SK-N-SH (cell line): ENCODE results near the gene PLS3. TPM values are rescaled to one million over a fixed set of nuclear protein-coding genes. Genes with fewer than 3 reads are reported as not detected.

Experiments
- CTCF ChIA-PET: fragments of 300-600, 350-600 bp; formaldehyde crosslinking; extraction: SDS; loops from one replicate; lab custom pipeline; 2021; lab: Yijun Ruan, JAX
- POLR2A ChIA-PET: fragments of 350-600 bp; sonication (Branson Sonifier 250); formaldehyde crosslinking; extraction: SDS; loops from one replicate; lab custom pipeline; 2020; ENCODE audit warnings: antibody characterized with exemption, inconsistent platforms; lab: Yijun Ruan, JAX
- DNase-seq: peaks from one replicate; pipeline ENCODE4 v3.0.0; 2012
- H2AFZ ChIP-seq: fragments of 200-600 bp; sonication (generic); 2 replicates; pipeline ENCODE4 v1.8.1; 2016; ENCODE audit warnings: antibody characterized with exemption, mild to moderate bottlenecking, low read depth
- H3F3A ChIP-seq: fragments of 200-600 bp; sonication (generic); replicated peaks from 2 replicates; pipeline ENCODE3; 2016; ENCODE audit warnings: antibody characterized with exemption, mild to moderate bottlenecking; ENCODE audit not compliant: insufficient read depth
- H3K27ac ChIP-seq, 2 experiments: fragments of 200-500 bp in 1 of 2; fragments of 200-600 bp in 1 of 2; sonication (Bioruptor generic) in 1 of 2; sonication (generic), shearing (Covaris generic) in 1 of 2; 2 replicates each; pipeline versions ENCODE4 v1.5.1 to v1.6.1; 2014 to 2016; ENCODE audit warnings: low read depth in 2 of 2, inconsistent platforms in 1 of 2, low read length in 1 of 2, mild to moderate bottlenecking in 1 of 2, mixed read lengths in 1 of 2
- H3K27me3 ChIP-seq: fragments of 200-600 bp; sonication (generic), shearing (Covaris generic); 2 replicates; pipeline ENCODE4 v1.6.1; 2016; ENCODE audit warnings: mixed run types; ENCODE audit not compliant: insufficient read depth
- H3K36me3 ChIP-seq, 2 experiments: fragments of 200-500 bp in 1 of 2; fragments of 200-600 bp in 1 of 2; sonication (Bioruptor generic) in 1 of 2; sonication (generic) in 1 of 2; replicated peaks in 1 of 2; 2 replicates each; pipeline versions ENCODE3 to v1.5.1; 2014 to 2016; ENCODE audit warnings: low read length in 1 of 2, mild to moderate bottlenecking in 1 of 2; ENCODE audit not compliant: insufficient read depth in 2 of 2, control insufficient read depth in 1 of 2
- H3K4me1 ChIP-seq, 2 experiments: fragments of 200-500 bp in 1 of 2; fragments of 200-600 bp in 1 of 2; sonication (Bioruptor generic) in 1 of 2; sonication (generic), shearing (Covaris generic) in 1 of 2; 2 replicates each; pipeline versions ENCODE4 v1.5.1 to v1.6.1; 2014 to 2016; ENCODE audit warnings: low read depth in 1 of 2, low read length in 1 of 2, mixed run types in 1 of 2; ENCODE audit not compliant: insufficient read depth in 2 of 2, control insufficient read depth in 1 of 2
- H3K4me2 ChIP-seq: fragments of 200-600 bp; sonication (generic), shearing (Covaris generic); 2 replicates; pipeline ENCODE4 v1.6.1; 2017; ENCODE audit warnings: mixed run types
- H3K4me3 ChIP-seq, 2 experiments: fragments of 200-500 bp in 1 of 2; fragments of 200-600 bp in 1 of 2; sonication (Bioruptor generic) in 1 of 2; sonication (generic), shearing (Covaris generic) in 1 of 2; 2 replicates each; pipeline versions ENCODE4 v1.5.1 to v1.8.1; 2014 to 2016; ENCODE audit warnings: low read depth in 2 of 2, inconsistent platforms in 1 of 2, low read length in 1 of 2, mild to moderate bottlenecking in 1 of 2, mixed read lengths in 1 of 2, moderate library complexity in 1 of 2
- H3K79me2 ChIP-seq: fragments of 200-600 bp; sonication (generic); 2 replicates; pipeline ENCODE4 v1.8.1; 2017; ENCODE audit warnings: mild to moderate bottlenecking; ENCODE audit not compliant: insufficient read depth
- H3K9ac ChIP-seq: fragments of 200-600 bp; sonication (generic); 2 replicates; pipeline ENCODE4 v1.6.1; 2017; ENCODE audit warnings: mixed run types
- H3K9me2 ChIP-seq: fragments of 200-600 bp; sonication (generic); 2 replicates; pipeline ENCODE4 v1.6.1; 2017; ENCODE audit warnings: mixed run types
- H3K9me3 ChIP-seq: fragments of 200-600 bp; sonication (generic); 2 replicates; pipeline ENCODE4 v1.6.1; 2017; ENCODE audit warnings: mixed run types, mild to moderate bottlenecking, moderate library complexity
- H4K20me1 ChIP-seq: fragments of 200-600 bp; sonication (generic); 2 replicates; pipeline ENCODE4 v1.6.1; 2017; ENCODE audit warnings: mild to moderate bottlenecking, mixed run types; ENCODE audit not compliant: insufficient read depth
- CHD2 ChIP-seq: fragments of 150-350 bp; IDR thresholded peaks from 2 replicates; pipeline ENCODE4 v1.6.1; 2018; ENCODE audit warnings: low read length; ENCODE audit not compliant: partially characterized antibody
- CTCF ChIP-seq: fragments of 200-600 bp; sonication (generic); IDR thresholded peaks from 2 replicates; pipeline ENCODE4 v1.6.1; 2017; ENCODE audit warnings: antibody characterized with exemption, mild to moderate bottlenecking, moderate library complexity
- EP300 ChIP-seq, 2 experiments: IDR thresholded peaks; 2 replicates each; pipeline versions ENCODE4 v1.4.0 to v1.6.1; 2012; ENCODE audit warnings: borderline replicate concordance in 1 of 2, low read depth in 1 of 2, low read length in 1 of 2
- EZH2phosphoT487 ChIP-seq: fragments of 200-600 bp; sonication (generic); IDR thresholded peaks from 2 replicates; pipeline ENCODE4 v1.6.1; 2017; ENCODE audit warnings: low read depth, mixed run types, mild to moderate bottlenecking, antibody characterized with exemption, moderate library complexity, borderline replicate concordance
- FOSL2 ChIP-seq: IDR thresholded peaks from 2 replicates; pipeline ENCODE4 v1.4.0; 2012; ENCODE audit warnings: low read depth, mild to moderate bottlenecking, moderate library complexity, borderline replicate concordance
- FOXJ3 ChIP-seq: sonication (generic); formaldehyde crosslinking; IDR thresholded peaks from 2 replicates; pipeline ENCODE4 v1.5.1; 2020; ENCODE audit warnings: mild to moderate bottlenecking, missing genetic modification reagents
- GABPA ChIP-seq: IDR thresholded peaks from 2 replicates; pipeline ENCODE4 v1.4.0; 2012; ENCODE audit warnings: low read depth, mild to moderate bottlenecking
- JUND ChIP-seq: IDR thresholded peaks from 2 replicates; pipeline ENCODE4 v1.4.0; 2012
- MAX ChIP-seq: IDR thresholded peaks from 2 replicates; pipeline ENCODE4 v1.4.0; 2012; ENCODE audit warnings: low read depth
- MEF2A ChIP-seq: IDR thresholded peaks from 2 replicates; pipeline ENCODE4 v1.4.0; 2012; ENCODE audit warnings: low read depth, borderline replicate concordance
- NFIC ChIP-seq: IDR thresholded peaks from 2 replicates; pipeline ENCODE4 v1.4.0; 2012; ENCODE audit warnings: borderline replicate concordance
- PBX3 ChIP-seq: IDR thresholded peaks from 2 replicates; pipeline ENCODE4; 2012
- RCOR1 ChIP-seq: fragments of 150-350 bp; IDR thresholded peaks from 2 replicates; pipeline ENCODE4 v1.6.1; 2017; ENCODE audit warnings: antibody characterized with exemption, low read length
- RFX5 ChIP-seq: IDR thresholded peaks from 2 replicates; pipeline ENCODE4 v1.6.1; 2012; ENCODE audit warnings: mild to moderate bottlenecking, improper control_type of control experiment, low read length
- RXRA ChIP-seq: IDR thresholded peaks from 2 replicates; pipeline ENCODE4 v1.4.0; 2012; ENCODE audit warnings: low read depth, mild to moderate bottlenecking, borderline replicate concordance
- TCF12 ChIP-seq: IDR thresholded peaks from 2 replicates; pipeline ENCODE4 v1.4.0; 2012
- TEAD4 ChIP-seq: IDR thresholded peaks from 2 replicates; pipeline ENCODE4 v1.4.0; 2012; ENCODE audit warnings: mild to moderate bottlenecking, borderline replicate concordance; ENCODE audit not compliant: insufficient read depth
- WGBS: methylation state at CpG from one replicate; pipeline ENCODE4 v1.1.6; 2017; ENCODE audit warnings: low lambda C conversion rate; 5-methylcytosine and 5-hydroxymethylcytosine counted together
- polyA plus RNA-seq, 3 experiments: library from polyadenylated mRNA; depleted of rRNA; stranded (reverse); fragments of >200 nt; gene quantifications; 2 replicates each; pipeline ENCODE4 v1.2.3, GENCODE V29; 2012
- TF ChIP-seq, protein P1 (sequence below): IDR thresholded peaks from 2 replicates; pipeline ENCODE4 v1.4.0; 2012; ENCODE audit warnings: low read depth, borderline replicate concordance
- TF ChIP-seq, protein P2 (sequence below): IDR thresholded peaks from 2 replicates; pipeline ENCODE4 v1.6.1; 2012; ENCODE audit warnings: mild to moderate bottlenecking, low read depth, low read length, moderate library complexity

PLS3 gene
- polyA plus RNA-seq, 1 of the 3 experiments (the other 2 are of a cell fraction) = 35.7 TPM

DNA sequence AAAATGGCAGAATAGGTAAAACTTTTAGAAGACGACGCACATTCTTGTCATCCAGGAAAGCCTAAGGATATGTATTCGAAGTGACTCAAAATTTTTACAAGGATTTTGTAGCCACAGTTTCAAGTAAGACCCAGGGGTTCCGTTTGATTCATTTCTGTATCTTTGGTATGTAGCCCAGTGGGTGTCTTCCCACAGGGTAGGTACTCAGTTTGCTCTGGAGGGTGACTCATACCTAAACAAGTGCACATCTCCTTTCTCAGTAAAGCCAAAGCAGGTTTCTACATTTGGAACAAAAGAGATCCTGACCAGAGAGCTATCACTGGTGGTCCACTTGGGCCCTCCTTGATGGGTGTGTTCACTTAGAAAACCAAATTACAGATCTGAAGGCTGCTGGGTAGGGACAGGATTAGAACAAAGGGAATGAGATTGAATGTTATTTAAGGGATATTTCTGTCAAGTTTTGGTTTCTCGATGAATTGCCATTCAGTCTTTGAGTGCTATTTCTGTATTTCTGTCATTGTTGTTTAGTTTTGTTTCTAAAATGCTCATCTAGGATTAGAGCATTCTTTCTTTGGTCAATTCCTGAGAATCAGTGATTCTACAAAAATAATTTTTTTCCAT lies 56.1 kb downstream of the PLS3 start:
- POLR2A ChIA-PET = no interaction called here
- Histone ChIP-seq H3K27me3 (no peaks in the 10 kb centered on the region), H3K9me3 (no peaks in the 10 kb centered on the region), H3K9ac (no peak overlapping the region), H3F3A (peaks cover 10% of the 10 kb centered on the region), H3K27ac (peak overlapping the region; percentile 4 to 57; a peak in 2 of 4 replicates), H3K9me2 (no peaks in the 10 kb centered on the region), H3K4me1 (peaks cover 0 to 8% of the 10 kb centered on the region in 2 experiments; a peak in 1 of 4 replicates), H3K79me2 (peaks cover 43% of the 10 kb centered on the region; the same call in 1 of the 2 replicates), H2AFZ (no peak overlapping the region), H3K4me3 (no peak overlapping the region), H3K4me2 (peak overlapping the region; percentile 71), H3K36me3 (no peaks in the 10 kb centered on the region), H4K20me1 (no peaks in the 10 kb centered on the region)
- CTCF ChIA-PET = no interaction called here
- TF ChIP-seq, protein P1, sequence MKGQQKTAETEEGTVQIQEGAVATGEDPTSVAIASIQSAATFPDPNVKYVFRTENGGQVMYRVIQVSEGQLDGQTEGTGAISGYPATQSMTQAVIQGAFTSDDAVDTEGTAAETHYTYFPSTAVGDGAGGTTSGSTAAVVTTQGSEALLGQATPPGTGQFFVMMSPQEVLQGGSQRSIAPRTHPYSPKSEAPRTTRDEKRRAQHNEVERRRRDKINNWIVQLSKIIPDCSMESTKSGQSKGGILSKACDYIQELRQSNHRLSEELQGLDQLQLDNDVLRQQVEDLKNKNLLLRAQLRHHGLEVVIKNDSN = no peak
- TF ChIP-seq TCF12 = peak; percentile 48
- TF ChIP-seq JUND = peak; percentile 59; the same call in 1 of the 2 replicates
- peak; percentile 67; the same call in 1 of the 2 replicates for TF ChIP-seq FOSL2
- peak; percentile 18; the same call in 1 of the 2 replicates for TF ChIP-seq PBX3
- DNase-seq = peak; percentile 3
- WGBS = 18% methylated on average over 5 of the region's 5 CpGs

- Histone ChIP-seq H4K20me1 (no peaks in the 10 kb centered on the region), H3K9me2 (no peaks in the 10 kb centered on the region), H3K27ac (no peak overlapping the region), H3K4me1 (no peaks in the 10 kb centered on the region), H3K36me3 (no peaks in the 10 kb centered on the region), H3K4me2 (no peak overlapping the region), H3K79me2 (peaks cover 19% of the 10 kb centered on the region; the same call in 1 of the 2 replicates), H3K9me3 (no peaks in the 10 kb centered on the region), H3F3A (peaks cover 4% of the 10 kb centered on the region), H3K4me3 (no peak overlapping the region), H3K9ac (no peak overlapping the region), H3K27me3 (0 out of 2 replicates have a peak, but pooled peaks cover 4% of the 10 kb centered on the region), H2AFZ (no peak overlapping the region)
- no peak for TF ChIP-seq GABPA
- no peak for TF ChIP-seq RFX5
- no peak for TF ChIP-seq EP300 (IDR thresholded peaks at IDR 0.05; ENCODE audit: borderline replicate concordance in 1 of 2, low read depth in 1 of 2, low read length in 1 of 2)
- no peak for TF ChIP-seq CTCF
- TF ChIP-seq MEF2A = no peak
- TF ChIP-seq FOXJ3 (CRISPR knock-in tag) = no peak
- no peak for TF ChIP-seq CHD2
- TF ChIP-seq TEAD4 = no peak
- TF ChIP-seq RXRA = no peak
- no peak for TF ChIP-seq NFIC
- no peak for TF ChIP-seq MAX
- no peak for TF ChIP-seq RCOR1
- TF ChIP-seq, protein P2, sequence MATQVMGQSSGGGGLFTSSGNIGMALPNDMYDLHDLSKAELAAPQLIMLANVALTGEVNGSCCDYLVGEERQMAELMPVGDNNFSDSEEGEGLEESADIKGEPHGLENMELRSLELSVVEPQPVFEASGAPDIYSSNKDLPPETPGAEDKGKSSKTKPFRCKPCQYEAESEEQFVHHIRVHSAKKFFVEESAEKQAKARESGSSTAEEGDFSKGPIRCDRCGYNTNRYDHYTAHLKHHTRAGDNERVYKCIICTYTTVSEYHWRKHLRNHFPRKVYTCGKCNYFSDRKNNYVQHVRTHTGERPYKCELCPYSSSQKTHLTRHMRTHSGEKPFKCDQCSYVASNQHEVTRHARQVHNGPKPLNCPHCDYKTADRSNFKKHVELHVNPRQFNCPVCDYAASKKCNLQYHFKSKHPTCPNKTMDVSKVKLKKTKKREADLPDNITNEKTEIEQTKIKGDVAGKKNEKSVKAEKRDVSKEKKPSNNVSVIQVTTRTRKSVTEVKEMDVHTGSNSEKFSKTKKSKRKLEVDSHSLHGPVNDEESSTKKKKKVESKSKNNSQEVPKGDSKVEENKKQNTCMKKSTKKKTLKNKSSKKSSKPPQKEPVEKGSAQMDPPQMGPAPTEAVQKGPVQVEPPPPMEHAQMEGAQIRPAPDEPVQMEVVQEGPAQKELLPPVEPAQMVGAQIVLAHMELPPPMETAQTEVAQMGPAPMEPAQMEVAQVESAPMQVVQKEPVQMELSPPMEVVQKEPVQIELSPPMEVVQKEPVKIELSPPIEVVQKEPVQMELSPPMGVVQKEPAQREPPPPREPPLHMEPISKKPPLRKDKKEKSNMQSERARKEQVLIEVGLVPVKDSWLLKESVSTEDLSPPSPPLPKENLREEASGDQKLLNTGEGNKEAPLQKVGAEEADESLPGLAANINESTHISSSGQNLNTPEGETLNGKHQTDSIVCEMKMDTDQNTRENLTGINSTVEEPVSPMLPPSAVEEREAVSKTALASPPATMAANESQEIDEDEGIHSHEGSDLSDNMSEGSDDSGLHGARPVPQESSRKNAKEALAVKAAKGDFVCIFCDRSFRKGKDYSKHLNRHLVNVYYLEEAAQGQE = no peak
- no peak for TF ChIP-seq EZH2phosphoT487
- DNase-seq = no peak
- WGBS = 47% methylated on average over 4 of the region's 4 CpGs
- ChIA-PET CTCF (interaction anchor here (0.9 kb wide), 1 partner anchor 20 kb away, joined by 3 read pairs; no protein-coding TSS in a partner anchor), POLR2A (no interaction called here)
Observed at GRCh38 chrX:115622534-115622933, 61.6 kb downstream of the PLS3 start.
